GM10847 (cell line): ENCODE measurements around the gene CDC14C.

Source experiments
- POLR2A ChIP-seq: IDR thresholded peaks from 2 replicates; pipeline ENCODE4 v1.6.1; 2011; ENCODE audit not compliant: insufficient read length; ENCODE audit errors: extremely low read depth

The CDC14C gene

DNA sequence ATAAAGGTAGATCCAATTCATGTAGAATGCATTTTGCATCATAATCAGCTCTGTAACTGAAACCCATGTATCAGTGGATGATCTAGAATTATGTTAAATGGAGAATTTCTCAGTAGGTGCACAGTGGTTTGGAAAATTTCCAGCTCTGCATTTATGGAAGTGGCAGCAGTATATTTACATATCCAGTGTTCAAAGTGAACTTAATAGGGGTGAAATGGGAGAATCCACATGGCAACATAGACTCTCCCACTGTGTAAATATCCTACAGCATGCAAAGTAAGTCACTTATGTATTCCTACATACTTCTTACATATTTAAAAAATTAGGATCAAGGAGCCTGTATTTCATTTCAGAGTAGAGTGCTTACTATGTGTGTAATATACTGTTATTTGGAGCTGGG lies 35.3 kb downstream of the CDC14C start:
- TF ChIP-seq POLR2A, result no peak

DNA sequence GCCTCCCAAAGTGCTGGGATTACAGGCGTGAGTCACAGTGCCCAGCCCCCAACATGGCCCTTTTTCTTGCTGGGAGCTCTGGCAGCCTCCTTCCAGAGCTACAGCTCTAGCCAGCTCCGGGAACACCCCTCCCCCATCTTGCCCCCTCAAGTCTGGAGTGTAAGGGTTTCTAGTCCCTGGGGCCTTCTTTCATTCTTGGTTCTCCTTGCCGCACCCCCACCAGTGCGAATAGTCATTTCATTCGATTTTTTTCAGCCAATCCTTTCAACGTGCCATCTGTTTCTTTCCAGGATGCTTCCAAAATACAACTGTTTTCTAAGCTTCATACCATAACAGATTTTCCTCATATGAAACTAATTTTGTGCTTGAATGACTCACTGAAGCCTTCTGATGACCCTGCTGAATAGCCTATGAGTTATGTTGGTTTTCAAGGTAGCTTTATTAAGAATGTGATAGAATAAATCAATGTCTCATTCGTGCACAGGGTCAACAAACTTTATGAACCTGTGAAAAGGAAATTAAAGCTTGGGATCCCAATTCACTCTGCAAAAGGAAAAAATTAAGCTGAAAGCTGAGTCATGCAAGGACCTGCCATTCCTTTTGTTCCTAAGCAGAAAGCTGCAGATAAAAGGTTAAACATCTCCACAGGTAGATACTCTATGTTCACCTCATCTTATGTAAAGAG lies 38.6 kb downstream of the CDC14C start:
- no peak for TF ChIP-seq POLR2A

- TF ChIP-seq POLR2A, result no peak
Measured at GRCh38 chr7:48964074-48964473, 39.7 kb downstream of the CDC14C start.

- no peak for TF ChIP-seq POLR2A
Measured at GRCh38 chr7:48971173-48971572, 46.8 kb downstream of the CDC14C start.

GRCh38 chr7:48976253-48976652 lies 51.9 kb downstream of the CDC14C start:
- no peak for TF ChIP-seq POLR2A

DNA sequence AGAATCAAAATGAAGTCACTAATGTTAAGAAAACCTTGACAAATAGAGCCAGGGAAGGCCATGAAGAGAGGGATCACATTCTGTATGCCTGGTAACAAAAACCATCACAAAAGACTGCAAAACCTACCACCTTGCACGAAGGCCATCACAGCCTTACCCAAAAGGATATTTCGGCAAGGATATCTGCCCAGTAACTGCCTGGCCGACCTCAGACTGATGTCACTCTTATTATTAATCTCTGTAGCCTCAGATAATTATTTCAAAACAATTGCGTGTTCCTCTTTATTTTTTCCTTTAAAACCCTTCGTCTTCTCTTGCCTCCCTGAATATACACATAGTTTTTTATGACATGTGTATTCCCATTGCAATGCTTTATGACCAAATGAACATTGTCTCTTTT lies 52.5 kb downstream of the CDC14C start:
- no peak for TF ChIP-seq POLR2A
